Stimulated activated CD8-positive, alpha-beta memory T cell treated with anti-CD3 and anti-CD28 coated beads, Interleukin-15, amount 100 ng/mL, for 1 hour (primary cell): ENCODE data around the gene C10orf88.

Experiments used
- DNase-seq: peaks from one replicate; pipeline ENCODE4 v3.0.0-alpha.2; 2020; ENCODE audit warnings: low read depth

The C10orf88 gene

GRCh38 chr10:122953902-122954730, at the start of gene C10orf88:
C10orf88 (minus strand) TSS chr10:122954227; CDS start chr10:122954178, 49 bp downstream.
- DNase-seq: peak; percentile 92

- no peak for DNase-seq
These were observed 47.3 kb upstream of the C10orf88 start for GRCh38 chr10:123001370-123001769.

- DNase-seq: no peak
These were observed 46.1 kb upstream of the C10orf88 start for GRCh38 chr10:123000155-123000554.

GRCh38 chr10:122999347-122999746, 45.3 kb upstream of the C10orf88 start:
- DNase-seq: no peak

GRCh38 chr10:122998934-122999333, 44.9 kb upstream of the C10orf88 start:
- no peak for DNase-seq

- DNase-seq: no peak
These were observed 44.4 kb upstream of the C10orf88 start for GRCh38 chr10:122998360-122998917.

GRCh38 chr10:122997864-122998263, 43.8 kb upstream of the C10orf88 start:
- DNase-seq: no peak

- no peak for DNase-seq
These were observed 41.9 kb upstream of the C10orf88 start for GRCh38 chr10:122995936-122996335.

GRCh38 chr10:122993797-122994336, 39.8 kb upstream of the C10orf88 start:
- no peak for DNase-seq

- no peak for DNase-seq
These were observed 38.1 kb upstream of the C10orf88 start for GRCh38 chr10:122992031-122992585.

GRCh38 chr10:122990278-122990677, 36.3 kb upstream of the C10orf88 start:
- no peak for DNase-seq

- no peak for DNase-seq
These were observed 34.5 kb upstream of the C10orf88 start for GRCh38 chr10:122988501-122988900.

- DNase-seq: no peak
These were observed 32.3 kb upstream of the C10orf88 start for GRCh38 chr10:122986335-122986734.

GRCh38 chr10:122984708-122985107, 30.7 kb upstream of the C10orf88 start:
- no peak for DNase-seq

- DNase-seq: no peak
These were observed 29.9 kb upstream of the C10orf88 start for GRCh38 chr10:122983898-122984297.

GRCh38 chr10:122981066-122981464, 27.0 kb upstream of the C10orf88 start:
- no peak for DNase-seq

GRCh38 chr10:122980209-122981065, 26.4 kb upstream of the C10orf88 start, which contains the start of gene PSTK:
PSTK (plus strand) TSS chr10:122980401; CDS start chr10:122980480, 79 bp downstream.
- peak; percentile 71 for DNase-seq

GRCh38 chr10:122974543-122975064, 20.6 kb upstream of the C10orf88 start:
- no peak for DNase-seq

GRCh38 chr10:122974023-122974422, 20.0 kb upstream of the C10orf88 start:
- DNase-seq: no peak

GRCh38 chr10:122968698-122969097, 14.7 kb upstream of the C10orf88 start:
- DNase-seq: no peak

- no peak for DNase-seq
These were observed 12.9 kb upstream of the C10orf88 start for GRCh38 chr10:122966879-122967278.

- DNase-seq: no peak
These were observed 8.4 kb upstream of the C10orf88 start for GRCh38 chr10:122962405-122962804.
